GM19025 (cell line): ENCODE results near the gene BRINP1.

Experiments
- ATAC-seq: cut with Tn5 transposase; IDR thresholded peaks from one replicate; pipeline ENCODE4 v1.9.1; 2021; ENCODE audit warnings: mild to moderate bottlenecking, low read depth, moderate library complexity; ENCODE audit not compliant: unreplicated experiment

BRINP1 gene

DNA sequence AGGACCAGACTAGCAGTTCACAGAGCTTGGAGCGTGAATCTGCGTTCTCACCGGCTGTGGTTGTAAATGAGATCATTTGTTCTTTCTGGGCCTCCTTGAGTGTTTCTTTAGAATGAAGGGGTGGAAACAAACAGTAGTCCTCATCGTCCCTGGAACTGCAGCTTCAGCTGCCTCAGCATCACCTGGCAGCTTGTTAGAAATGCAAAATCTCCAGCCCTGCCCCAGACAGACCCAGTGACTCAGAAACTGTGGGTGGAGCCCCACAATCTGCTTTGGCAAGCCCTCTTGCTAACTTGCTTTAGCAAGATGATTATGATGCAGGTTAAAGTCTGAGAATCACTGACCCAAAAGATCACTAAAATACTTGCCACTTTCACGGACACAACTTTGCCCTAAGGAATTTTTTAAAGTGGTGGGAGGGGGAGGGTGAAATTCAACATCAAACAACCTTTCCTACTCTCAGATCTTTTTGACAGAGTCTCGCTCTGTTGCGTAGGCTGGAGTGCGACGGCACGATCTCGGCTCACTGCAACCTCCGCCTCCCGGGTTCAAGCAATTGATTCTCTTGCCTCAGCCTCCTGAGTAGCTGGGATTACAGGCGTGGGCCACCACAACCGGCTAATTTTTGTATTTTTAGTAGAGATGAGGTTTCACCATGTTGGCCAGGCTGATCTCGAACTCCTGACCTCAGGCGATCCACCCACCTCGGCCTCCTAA is 86.0 kb downstream of the BRINP1 start:
- no peak for ATAC-seq

- no peak for ATAC-seq
Observed at GRCh38 chr9:119282476-119283077, 86.7 kb downstream of the BRINP1 start.

DNA sequence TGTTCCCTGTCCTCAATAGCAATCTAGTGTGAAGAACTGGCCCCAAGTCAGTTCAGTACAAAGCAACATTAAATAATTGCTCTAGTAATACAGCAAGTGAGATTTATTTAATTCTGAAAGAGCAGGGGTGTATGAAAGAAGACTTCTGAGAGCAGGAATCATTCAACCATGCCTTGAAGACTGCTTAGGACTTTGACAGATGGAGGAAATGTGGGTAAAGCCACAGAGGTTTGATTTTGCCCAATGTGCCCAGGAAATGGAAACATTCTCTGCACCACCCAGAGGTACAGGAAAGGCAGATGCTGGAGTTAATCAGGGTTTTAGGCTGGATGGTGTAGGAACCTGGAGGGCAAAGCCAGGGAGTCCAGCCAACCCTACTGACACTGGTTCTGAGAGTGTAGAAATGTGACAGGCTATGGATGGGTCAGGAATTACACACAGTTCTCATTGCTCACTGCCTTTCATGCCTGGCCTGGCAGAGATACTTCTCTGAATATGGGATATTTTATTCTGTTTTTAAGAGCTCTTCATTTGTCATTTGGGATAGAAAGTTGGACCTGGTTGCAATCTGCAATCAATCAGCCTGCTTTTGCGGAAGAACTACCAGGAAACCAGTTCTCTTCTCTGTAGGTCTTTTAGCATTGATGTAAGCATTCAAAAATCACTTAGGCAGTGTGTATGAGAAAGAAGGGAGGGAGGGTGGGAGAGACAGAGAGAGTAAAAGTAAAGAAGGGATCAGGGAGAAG is 88.3 kb downstream of the BRINP1 start:
- no peak for ATAC-seq

DNA sequence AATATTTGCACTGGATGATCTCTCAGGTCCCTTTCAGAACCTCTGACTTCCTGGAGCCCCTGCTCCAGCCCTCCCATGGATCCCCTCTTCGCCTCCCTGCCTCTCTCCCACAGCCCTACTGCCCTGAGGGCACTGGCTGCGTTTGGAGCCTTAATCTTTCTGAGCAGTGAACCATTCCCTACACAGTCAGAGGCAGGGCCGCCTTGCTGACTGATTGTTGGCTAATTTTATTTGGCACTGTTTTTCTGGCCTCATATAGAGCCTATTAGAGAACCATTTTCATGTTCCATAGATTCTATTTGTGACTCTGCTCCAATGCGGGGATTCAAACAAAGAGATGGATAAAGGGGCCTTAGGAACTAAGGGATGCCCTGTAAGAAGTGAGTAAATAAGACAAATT is 91.1 kb downstream of the BRINP1 start:
- ATAC-seq = no peak

GRCh38 chr9:119273984-119274665 is 95.1 kb downstream of the BRINP1 start:
- ATAC-seq = no peak

DNA sequence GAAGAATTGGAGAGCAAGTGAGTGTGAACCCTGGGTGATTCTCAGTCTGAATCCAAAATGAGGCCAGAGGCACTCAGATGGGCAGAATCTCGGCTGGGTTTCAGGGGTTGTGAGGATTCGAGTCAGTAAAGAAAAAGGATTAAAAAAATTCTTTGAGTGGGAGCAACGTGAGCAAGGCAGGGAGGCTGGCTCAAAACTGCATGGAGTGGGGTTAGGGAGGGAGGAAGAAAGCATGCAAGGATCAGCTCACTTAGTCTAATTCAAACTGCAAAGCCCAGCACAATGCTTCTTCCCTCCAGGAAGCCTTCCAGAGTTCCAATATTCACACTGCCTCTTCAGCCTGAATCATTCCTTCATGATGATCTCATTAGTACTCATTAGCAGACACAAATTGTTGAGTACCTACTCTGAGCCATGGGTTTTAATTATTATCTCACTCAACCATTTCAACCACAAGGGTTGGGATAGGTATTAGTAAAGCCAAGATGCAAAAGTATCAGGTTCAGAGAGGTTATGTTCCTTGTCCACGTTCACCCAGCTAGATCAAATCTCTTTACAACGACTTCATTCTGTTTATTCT is 95.8 kb downstream of the BRINP1 start:
- ATAC-seq = no peak

GRCh38 chr9:119272500-119273211 is 96.6 kb downstream of the BRINP1 start:
- no peak for ATAC-seq

DNA sequence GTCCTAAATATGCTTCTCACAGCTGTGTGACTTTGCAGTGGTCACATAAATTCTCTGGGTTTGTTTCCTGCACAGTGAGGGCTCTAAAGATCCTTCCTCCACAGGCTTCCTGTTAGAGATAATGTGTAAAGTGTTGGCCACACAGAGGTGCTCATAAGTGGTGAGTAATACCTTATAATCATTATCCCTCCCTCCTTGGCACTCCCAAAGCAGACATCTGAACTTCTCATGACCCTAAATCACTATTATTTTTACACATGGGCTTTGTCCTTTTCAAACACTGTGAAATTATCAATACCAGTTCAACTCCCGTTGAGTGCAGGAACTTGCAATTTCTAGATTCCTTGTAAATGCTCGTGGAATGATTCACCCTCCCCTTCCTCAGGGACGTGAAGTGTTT is 100.2 kb downstream of the BRINP1 start:
- no peak for ATAC-seq

DNA sequence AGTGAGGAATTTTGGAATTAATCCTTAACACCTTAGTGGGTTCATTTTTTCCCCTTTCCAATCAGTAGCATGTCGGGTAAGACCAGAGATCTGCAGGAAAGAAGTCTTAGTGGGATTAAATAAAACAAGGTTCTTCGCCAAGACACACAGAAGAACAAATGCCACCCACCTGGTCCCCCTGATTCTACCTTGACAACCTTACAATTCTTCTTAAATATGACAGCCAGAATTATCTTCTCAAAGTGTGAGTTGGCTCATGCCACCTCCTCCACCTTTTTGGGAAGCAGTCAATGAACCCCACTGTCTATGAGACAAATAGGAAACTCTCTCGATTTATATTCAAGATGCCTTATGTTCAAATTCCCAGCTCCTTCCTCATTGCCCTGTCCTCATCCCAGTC is 105.1 kb downstream of the BRINP1 start:
- ATAC-seq = no peak

DNA sequence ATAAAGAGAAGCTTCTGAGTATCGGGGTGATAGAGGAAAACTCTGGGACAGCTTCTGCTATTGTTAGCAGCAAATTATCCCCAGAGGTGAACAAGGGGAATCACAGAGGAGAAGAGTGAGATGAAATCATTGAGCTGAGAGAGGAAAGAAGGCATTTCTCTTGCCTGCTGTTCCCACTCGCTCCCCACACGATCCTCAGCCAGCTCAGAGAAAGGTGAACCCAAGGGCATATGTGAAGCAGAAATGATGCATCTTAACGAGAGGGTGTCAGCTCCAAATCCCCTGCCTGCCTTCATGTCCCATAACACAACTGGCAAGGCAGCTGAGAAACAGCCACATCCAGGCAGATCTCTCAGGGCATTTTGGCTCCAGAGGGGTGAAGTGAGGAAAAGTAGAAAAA is 111.6 kb downstream of the BRINP1 start:
- ATAC-seq = no peak

DNA sequence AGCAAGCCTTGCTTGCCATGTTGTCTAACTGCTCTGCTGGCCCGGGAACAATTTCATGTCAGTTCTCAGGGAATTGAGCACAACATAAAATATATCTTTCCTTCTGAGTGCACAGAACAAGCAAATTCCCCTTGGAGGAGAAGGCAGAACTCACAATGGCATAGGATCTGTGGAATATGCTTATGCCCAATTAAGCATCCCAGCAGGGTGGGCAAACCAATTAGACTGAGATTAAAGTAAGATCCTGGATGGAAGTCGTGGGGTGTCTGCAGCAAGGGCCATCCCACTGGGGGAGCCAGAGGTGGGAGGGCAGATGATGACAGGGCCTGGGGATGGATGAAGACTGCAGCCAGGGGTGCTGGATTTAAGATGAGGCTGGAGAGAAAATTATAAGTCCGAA is 114.1 kb downstream of the BRINP1 start:
- no peak for ATAC-seq

- ATAC-seq = no peak
Observed at GRCh38 chr9:119252671-119253299, 116.5 kb downstream of the BRINP1 start.

GRCh38 chr9:119251936-119252335 is 117.3 kb downstream of the BRINP1 start:
- ATAC-seq = no peak

DNA sequence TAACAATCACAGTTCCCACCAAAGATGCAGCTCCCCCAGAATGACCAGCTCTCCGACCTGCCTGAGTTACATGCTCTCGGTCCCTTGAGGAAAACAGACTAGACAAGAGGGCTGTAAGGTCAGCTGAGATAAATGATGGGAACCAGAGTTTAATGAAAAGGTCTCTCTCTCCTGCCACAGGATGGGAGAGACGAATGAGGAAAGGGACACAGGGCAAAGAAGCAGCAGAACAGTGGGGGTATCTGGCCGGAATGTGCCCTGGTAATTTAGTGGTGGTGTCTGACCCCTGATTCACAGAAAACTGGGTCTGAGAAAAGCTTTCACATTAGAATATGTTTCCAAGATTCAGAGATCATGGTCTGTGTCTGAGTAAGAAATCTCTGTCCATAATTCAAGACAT is 118.5 kb downstream of the BRINP1 start:
- no peak for ATAC-seq

DNA sequence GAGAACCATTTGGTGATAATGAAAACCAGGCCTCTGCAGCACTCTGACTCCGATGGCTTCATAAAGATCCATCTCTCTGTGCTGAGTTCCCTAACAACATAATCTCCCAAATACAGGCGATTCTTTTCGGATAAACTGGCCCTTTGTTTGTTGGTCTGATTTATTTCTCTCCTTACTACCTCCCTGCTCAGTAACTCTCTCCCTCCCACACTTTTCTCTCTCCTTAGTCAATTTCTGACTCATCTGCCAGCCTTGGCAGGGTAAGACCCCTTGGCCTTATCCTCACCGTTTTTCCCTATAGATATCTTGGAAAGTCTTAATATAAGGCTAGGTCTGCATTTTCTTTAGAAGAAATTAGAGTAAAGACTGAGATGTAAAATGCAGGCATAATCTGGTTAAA is 128.7 kb downstream of the BRINP1 start:
- ATAC-seq = no peak

- ATAC-seq = no peak
Observed at GRCh38 chr9:119234636-119235035, 134.6 kb downstream of the BRINP1 start.

GRCh38 chr9:119227422-119227821 is 141.8 kb downstream of the BRINP1 start:
- ATAC-seq = no peak

DNA sequence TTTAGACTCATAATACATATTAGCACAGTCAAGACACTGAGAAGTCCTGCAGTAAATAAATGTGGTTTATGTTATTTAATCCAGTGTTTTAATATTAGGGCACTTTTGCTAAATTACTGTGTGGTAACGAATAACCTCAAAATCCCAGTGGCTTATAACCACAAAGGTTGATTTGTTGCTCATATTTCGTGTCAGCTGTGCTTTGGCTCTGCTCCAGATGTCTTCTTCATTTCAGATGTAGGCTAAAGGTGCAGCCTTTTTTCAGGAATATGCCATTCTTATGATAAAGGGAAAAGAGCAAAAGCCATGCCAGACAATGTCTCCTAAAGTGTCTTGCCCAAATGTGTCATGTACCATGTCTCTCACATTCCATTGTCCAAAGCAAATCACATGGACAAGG is 144.8 kb downstream of the BRINP1 start:
- no peak for ATAC-seq

DNA sequence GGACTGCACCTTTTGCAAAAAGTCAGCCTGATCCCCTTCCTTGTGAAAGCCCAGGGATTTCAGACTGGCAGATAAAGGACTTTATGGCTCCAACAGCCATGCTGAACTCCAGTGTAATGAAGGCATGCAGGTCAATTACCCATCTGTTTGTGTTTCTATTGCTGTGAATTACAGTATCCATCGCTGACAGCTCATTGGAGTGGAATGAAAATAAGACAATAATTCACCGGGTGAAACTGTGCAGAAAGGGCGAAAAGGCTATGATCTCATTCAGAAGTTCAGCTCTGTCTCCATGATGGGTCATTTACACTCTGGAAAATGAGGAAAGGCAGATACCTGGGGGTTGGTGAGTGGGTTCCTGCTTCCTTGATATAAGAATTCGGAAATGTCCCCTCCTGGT is 148.0 kb downstream of the BRINP1 start:
- no peak for ATAC-seq

DNA sequence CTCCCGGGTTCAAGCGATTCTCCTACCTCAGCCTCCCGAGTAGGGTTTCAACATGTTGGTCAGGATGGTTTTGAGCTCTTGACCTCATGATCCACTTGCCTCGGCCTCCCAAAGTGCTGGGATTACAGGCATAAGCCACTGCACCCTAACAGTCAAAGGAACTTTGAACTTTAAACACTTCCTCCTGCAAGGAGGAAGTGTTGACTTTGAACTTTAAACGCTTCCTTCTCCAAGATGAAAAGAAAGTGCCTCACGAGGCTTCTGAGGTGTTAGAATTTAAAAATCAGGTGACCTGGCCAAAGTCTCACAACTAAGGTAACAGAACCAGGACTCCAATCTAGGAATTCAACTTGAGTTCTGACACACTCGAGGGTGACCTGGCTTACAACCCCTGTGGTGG is 150.9 kb downstream of the BRINP1 start:
- ATAC-seq = no peak
